Right lobe of liver (tissue), 6 donors: ENCODE measurements around the gene TADA2A. TPM values are rescaled to one million over a fixed set of nuclear protein-coding genes. Genes with fewer than 3 reads are reported as not detected.

Source experiments
- ATAC-seq, 4 donors: fragments of 200-7000 bp; cut with Tn5 transposase; one replicate each; pipeline ENCODE4 v1.9.1; 2020; ENCODE audit warnings: mild to moderate bottlenecking in 4 of 4, moderate library complexity in 4 of 4
- DNase-seq, 3 donors: peaks; one replicate each; pipeline ENCODE4 v3.0.0-alpha.2; 2020
- H3K27ac ChIP-seq, 3 donors: fragments of 200-600 bp; one replicate each; pipeline ENCODE4 v1.8.0; 2022
- H3K27me3 ChIP-seq, 2 donors: fragments of 200-600 bp; one replicate each; pipeline ENCODE4 v1.8.0; 2022
- H3K36me3 ChIP-seq, 4 donors: fragments of 200-600 bp; sonication (generic) in 1 of 4; one replicate each; pipeline versions ENCODE4 v1.5.1 to v1.8.0; 2017 to 2022; ENCODE audit warnings: control low read depth in 1 of 4
- H3K4me1 ChIP-seq, 4 donors: fragments of 200-600 bp; sonication (generic) in 1 of 4; one replicate each; pipeline versions ENCODE4 v1.5.1 to v1.8.0; 2017 to 2022; ENCODE audit warnings: control low read depth in 1 of 4
- H3K4me3 ChIP-seq, 3 donors: fragments of 200-600 bp; one replicate each; pipeline ENCODE4 v1.8.0; 2022
- H3K9me3 ChIP-seq, 4 donors: fragments of 200-600 bp; sonication (generic) in 1 of 4; one replicate each; pipeline versions ENCODE4 v1.5.1 to v1.8.0; 2017 to 2022; ENCODE audit warnings: control low read depth in 1 of 4
- POLR2A ChIP-seq: fragments of 450-650 bp; IDR thresholded peaks from one replicate; pipeline ENCODE4 v1.6.1; 2017; ENCODE audit warnings: antibody characterized with exemption, mild to moderate bottlenecking
- WGBS: methylation state at CpG from one replicate; pipeline ENCODE4 v1.1.6; 2018; ENCODE audit warnings: low coverage, low lambda C conversion rate; ENCODE audit not compliant: insufficient coverage; ENCODE audit errors: missing lambda C conversion rate; 5-methylcytosine and 5-hydroxymethylcytosine counted together
- intact Hi-C, 2 donors: fragments of 100-400 bp; cut with DNase I; formaldehyde crosslinking; loops; one replicate each; pipeline versions ENCODE4 v1.11.2 to v1.14.1; 2022
- total RNA-seq, 6 experiments: library from RNA; depleted of rRNA in 2 of 6; stranded (reverse); fragments of >200 nt in 2 of 6; fragmentation: NEBNext Ultra II Directional in 3 of 6; extraction: Animal tissue kit (Norgen Biotek cat#: 25700) in 3 of 6; gene quantifications; one replicate each; pipeline versions ENCODE4 v1.1.0 to v1.2.4, GENCODE V29; 2016 to 2023
- TF ChIP-seq, protein P1 (sequence below), 4 donors: fragments of 200-600 bp in 3 of 4; fragments of 450-650 bp in 1 of 4; IDR thresholded peaks; one replicate each; pipeline versions ENCODE4 v1.5.1 to v1.8.0; 2016 to 2022; ENCODE audit warnings: antibody characterized with exemption in 4 of 4, mild to moderate bottlenecking in 2 of 4
- donor health status: DM: no; HTN: yes; CAD: no.
- donor health status: DM: no; HTN: no; CAD: no.
- donor health status: DM: no; HTN: no; CAD: no.
- donor health status: DM: no; HTN: yes; CAD: no.
- donor health status: DM: no; HTN: yes; CAD: no.

TADA2A gene
- total RNA-seq, 6 experiments from 2014 or later, result 5.2 to 9.6 (median 7.4) TPM

DNA sequence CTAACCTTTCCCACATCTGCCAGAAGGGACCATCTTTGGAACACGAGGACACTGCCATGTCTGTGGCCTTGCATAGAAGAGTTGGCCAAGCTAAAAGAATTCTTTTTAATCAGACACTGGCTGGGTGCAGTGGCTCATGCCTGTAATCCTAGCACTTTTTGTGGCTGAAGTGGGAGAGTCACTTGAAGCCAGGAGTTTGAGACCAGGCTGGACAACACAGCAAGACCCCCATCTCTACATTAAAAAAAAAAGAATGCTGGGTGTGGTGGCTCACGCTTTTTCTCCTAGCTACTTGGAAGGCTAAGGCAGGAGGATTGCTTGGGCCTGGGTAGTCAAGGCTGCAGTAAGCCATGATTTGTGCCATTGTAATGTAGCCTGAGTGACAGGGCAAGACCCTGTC lies 73.7 kb downstream of the TADA2A start:
- Histone ChIP-seq H3K4me3 (no peak overlapping the region), H3K27me3 (no peaks in the 10 kb centered on the region), H3K36me3 (peaks cover 0 to 27% (median 17%) of the 10 kb centered on the region in 4 donors), H3K9me3 (no peaks in the 10 kb centered on the region), H3K27ac (no peak overlapping the region), H3K4me1 (peaks cover 0 to 14% (median 0%) of the 10 kb centered on the region in 4 donors)
- intact Hi-C loops, result loop anchor here in 1 of 2 donors (10.0 kb wide), 1 partner anchor 66 kb away; no protein-coding TSS in a partner anchor
- 100% methylated on average over 2 of the region's 2 CpGs for WGBS
- no peak for ATAC-seq
- TF ChIP-seq, protein P1, sequence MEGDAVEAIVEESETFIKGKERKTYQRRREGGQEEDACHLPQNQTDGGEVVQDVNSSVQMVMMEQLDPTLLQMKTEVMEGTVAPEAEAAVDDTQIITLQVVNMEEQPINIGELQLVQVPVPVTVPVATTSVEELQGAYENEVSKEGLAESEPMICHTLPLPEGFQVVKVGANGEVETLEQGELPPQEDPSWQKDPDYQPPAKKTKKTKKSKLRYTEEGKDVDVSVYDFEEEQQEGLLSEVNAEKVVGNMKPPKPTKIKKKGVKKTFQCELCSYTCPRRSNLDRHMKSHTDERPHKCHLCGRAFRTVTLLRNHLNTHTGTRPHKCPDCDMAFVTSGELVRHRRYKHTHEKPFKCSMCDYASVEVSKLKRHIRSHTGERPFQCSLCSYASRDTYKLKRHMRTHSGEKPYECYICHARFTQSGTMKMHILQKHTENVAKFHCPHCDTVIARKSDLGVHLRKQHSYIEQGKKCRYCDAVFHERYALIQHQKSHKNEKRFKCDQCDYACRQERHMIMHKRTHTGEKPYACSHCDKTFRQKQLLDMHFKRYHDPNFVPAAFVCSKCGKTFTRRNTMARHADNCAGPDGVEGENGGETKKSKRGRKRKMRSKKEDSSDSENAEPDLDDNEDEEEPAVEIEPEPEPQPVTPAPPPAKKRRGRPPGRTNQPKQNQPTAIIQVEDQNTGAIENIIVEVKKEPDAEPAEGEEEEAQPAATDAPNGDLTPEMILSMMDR (IDR thresholded peaks at IDR 0.05), result no peak
- TF ChIP-seq POLR2A, result no peak
- DNase-seq, result no peak

DNA sequence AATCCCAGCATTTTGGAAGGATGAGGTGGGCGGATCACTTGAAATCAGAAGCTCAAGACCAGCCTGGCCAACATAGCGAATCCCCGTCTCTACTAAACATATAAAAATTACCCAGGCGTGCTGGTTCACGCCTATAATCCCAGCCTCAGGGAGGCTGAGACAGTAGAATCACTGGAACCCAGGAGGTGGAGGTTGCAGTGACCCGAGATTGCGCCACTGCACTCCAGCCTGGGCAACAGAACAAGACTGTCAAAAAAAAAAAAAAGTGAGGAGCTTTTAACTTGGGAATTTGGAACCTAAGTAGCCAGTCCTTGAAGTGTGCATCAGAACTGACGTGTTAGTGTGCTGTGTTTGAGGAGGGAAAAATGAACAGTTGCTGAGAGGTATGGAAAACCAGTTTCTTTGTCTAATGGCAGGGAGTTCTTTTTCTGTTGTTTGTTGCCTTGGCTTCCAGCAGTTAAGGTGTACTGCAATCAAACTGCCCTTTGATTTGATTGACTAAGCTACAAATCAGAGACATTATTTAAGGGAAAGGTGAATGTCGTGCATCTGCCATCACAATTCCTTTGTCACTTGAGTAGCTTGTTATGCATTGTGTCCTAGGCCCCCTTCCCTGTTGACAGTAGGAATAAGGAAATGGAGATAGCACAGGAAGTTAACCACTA lies 74.4 kb downstream of the TADA2A start:
- WGBS, result 65% methylated on average over 9 of the region's 9 CpGs
- peak overlapping the region in 1 of 3 donors; percentile 30 for H3K27ac ChIP-seq
- no peaks in the 10 kb centered on the region for H3K9me3 ChIP-seq
- TF ChIP-seq, protein P1 (IDR thresholded peaks at IDR 0.05), result no peak
- no peak for TF ChIP-seq POLR2A
- no peaks in the 10 kb centered on the region for H3K27me3 ChIP-seq
- ATAC-seq (peak; percentile 45 to 71 (median 57)), DNase-seq (no peak)
- H3K4me3 ChIP-seq, result no peak overlapping the region
- peaks cover 0 to 14% (median 0%) of the 10 kb centered on the region in 4 donors for H3K4me1 ChIP-seq
- intact Hi-C loops, result loop anchor here in 1 of 2 donors (10.0 kb wide), 1 partner anchor 66 kb away; no protein-coding TSS in a partner anchor
- peaks cover 0 to 20% (median 13%) of the 10 kb centered on the region in 4 donors for H3K36me3 ChIP-seq

GRCh38 chr17:37483311-37484039 lies 76.8 kb downstream of the TADA2A start:
- ATAC-seq, result no peak
- no peak for DNase-seq

GRCh38 chr17:37485938-37486570 lies 79.4 kb downstream of the TADA2A start:
- Histone ChIP-seq H3K27ac (no peak overlapping the region), H3K9me3 (no peaks in the 10 kb centered on the region), H3K4me3 (no peak overlapping the region), H3K36me3 (no peaks in the 10 kb centered on the region), H3K4me1 (peaks cover 0 to 25% (median 3%) of the 10 kb centered on the region in 4 donors), H3K27me3 (no peaks in the 10 kb centered on the region)
- DNase-seq, result no peak
- WGBS, result 91% methylated on average over 1 of the region's 1 CpG
- no peak for ATAC-seq
- TF ChIP-seq, protein P1 (IDR thresholded peaks at IDR 0.05), result no peak
- intact Hi-C loops, result loop anchor here in 1 of 2 donors (10.0 kb wide), 1 partner anchor 71 kb away; no protein-coding TSS in a partner anchor

More at GRCh38 chr17:37483311-37484039, 76.8 kb downstream of the TADA2A start:
- peaks cover 0 to 2% (median under 1%) of the 10 kb centered on the region in 4 donors for H3K36me3 ChIP-seq
- H3K4me1 ChIP-seq, result peaks cover 0 to 22% (median 3%) of the 10 kb centered on the region in 4 donors
- no peak overlapping the region for H3K27ac ChIP-seq
- TF ChIP-seq, protein P1 (IDR thresholded peaks at IDR 0.05), result no peak
- TF ChIP-seq POLR2A, result no peak
- intact Hi-C loops, result loop anchor here in 1 of 2 donors (10.0 kb wide), 1 partner anchor 69 kb away; no protein-coding TSS in a partner anchor
- no peak overlapping the region for H3K4me3 ChIP-seq
- 39% methylated on average over 5 of the region's 5 CpGs for WGBS
- no peaks in the 10 kb centered on the region for H3K9me3 ChIP-seq
- H3K27me3 ChIP-seq, result no peaks in the 10 kb centered on the region
